PC-9 (cell line): Measurements from ENCODE around the gene FRAT2. TPM values are rescaled to one million over a fixed set of nuclear protein-coding genes. Genes with fewer than 3 reads are reported as not detected.
A peak's percentile ranks its signal among the peaks of the same experiment; 100 is the strongest.

Source experiments
- BruUV-seq: library from RNA; stranded (reverse); fragments of 400-500 nt; replicated peaks from 2 replicates; lab custom pipeline; 2021; lab: Mats Ljungman, UMichigan
- CTCF ChIA-PET: fragments of 300-600 bp; sonication (Branson Sonifier 250); formaldehyde crosslinking; loops from one replicate; lab custom pipeline; 2022; ENCODE audit warnings: antibody characterized with exemption; lab: Charles Lee
- POLR2A ChIA-PET: fragments of 300-600 bp; sonication (Branson Sonifier 250); formaldehyde crosslinking; loops from one replicate; lab custom pipeline; 2022; ENCODE audit warnings: antibody characterized with exemption; ENCODE audit not compliant: unreplicated experiment; lab: Charles Lee
- DNase-seq, 2 experiments: peaks; one replicate each; pipeline versions ENCODE4 v3.0.0 to v3.0.0-alpha.2; 2015 to 2022; ENCODE audit warnings: mixed read lengths in 1 of 2
- H2AFZ ChIP-seq: fragments of 200-600 bp; sonication (generic); 2 replicates; pipeline ENCODE4 v1.8.1; 2017; ENCODE audit warnings: antibody characterized with exemption
- H3F3A ChIP-seq: fragments of 200-600 bp; sonication (generic); 2 replicates; pipeline ENCODE4 v1.8.1; 2017; ENCODE audit warnings: antibody characterized with exemption, mild to moderate bottlenecking, low read depth; ENCODE audit not compliant: insufficient read depth
- H3K27ac ChIP-seq: fragments of 200-600 bp; sonication (generic); 2 replicates; pipeline ENCODE4 v1.6.1; 2016; ENCODE audit warnings: mixed run types
- H3K27me3 ChIP-seq: fragments of 200-600 bp; sonication (generic); 2 replicates; pipeline ENCODE4 v1.6.1; 2016; ENCODE audit warnings: low read depth, mixed run types; ENCODE audit not compliant: insufficient read depth
- H3K36me3 ChIP-seq: fragments of 200-600 bp; sonication (generic); 2 replicates; pipeline ENCODE4 v1.6.1; 2016; ENCODE audit warnings: low read depth, mixed run types
- H3K4me1 ChIP-seq: fragments of 200-600 bp; sonication (generic); replicated peaks from 2 replicates; pipeline ENCODE4 v1.6.1; 2016; ENCODE audit warnings: mixed run types; ENCODE audit not compliant: insufficient read depth
- H3K4me2 ChIP-seq: fragments of 200-600 bp; sonication (generic); 2 replicates; pipeline ENCODE4 v1.6.1; 2017; ENCODE audit warnings: mixed run types
- H3K4me3 ChIP-seq: fragments of 200-600 bp; sonication (generic); 2 replicates; pipeline ENCODE4 v1.6.1; 2016; ENCODE audit warnings: mixed run types
- H3K79me2 ChIP-seq: fragments of 200-600 bp; sonication (generic); 2 replicates; pipeline ENCODE4 v1.6.1; 2017; ENCODE audit warnings: low read depth, mixed run types
- H3K9me2 ChIP-seq: fragments of 200-600 bp; sonication (generic); 2 replicates; pipeline ENCODE4 v1.8.1; 2017; ENCODE audit warnings: mild to moderate bottlenecking; ENCODE audit not compliant: insufficient read depth
- H3K9me3 ChIP-seq: fragments of 200-600 bp; sonication (generic); 2 replicates; pipeline ENCODE4 v1.8.1; 2016; ENCODE audit warnings: low read depth; ENCODE audit not compliant: insufficient read depth
- H4K20me1 ChIP-seq: fragments of 200-600 bp; sonication (generic); 2 replicates; pipeline ENCODE4 v1.8.1; 2017; ENCODE audit not compliant: insufficient read depth
- CTCF ChIP-seq: fragments of 200-600 bp; sonication (generic); conservative IDR thresholded peaks from 2 replicates; pipeline ENCODE4 v1.6.1; 2017; ENCODE audit warnings: mixed run types, antibody characterized with exemption, mild to moderate bottlenecking, moderate library complexity
- EZH2 ChIP-seq: fragments of 200-600 bp; sonication (generic); IDR thresholded peaks from 2 replicates; pipeline ENCODE4 v1.8.0; 2017; ENCODE audit warnings: antibody characterized with exemption, low read depth
- intact Hi-C: fragments of 100-400 bp; cut with micrococcal nuclease; formaldehyde crosslinking; loops from one replicate; pipeline ENCODE4 v1.10.0; 2022; ENCODE audit not compliant: unreplicated experiment
- total RNA-seq: library from RNA; stranded (reverse); gene quantifications from 2 replicates; pipeline ENCODE4 v1.2.3, GENCODE V29; 2021

FRAT2 gene
- total RNA-seq, 1 experiment from 2014 or later: 11.0 TPM

- TF ChIP-seq CTCF (no peak), EZH2 (no peak)
- ChIA-PET CTCF (no interaction called here), POLR2A (no interaction called here)
- peaks cover 20% of the 10 kb centered on the region; the same call in 1 of the 2 replicates for H3F3A ChIP-seq
- H3K27me3 ChIP-seq: no peaks in the 10 kb centered on the region
- H3K4me2 ChIP-seq: peak overlapping the region; percentile 68
- TSS peak; percentile 71 for BruUV-seq
- H2AFZ ChIP-seq: peak overlapping the region; percentile 79
- H3K9me2 ChIP-seq: no peaks in the 10 kb centered on the region
- no peaks in the 10 kb centered on the region for H3K9me3 ChIP-seq
- H3K4me3 ChIP-seq: peak overlapping the region; percentile 81; the same call in 1 of the 2 replicates
- no peaks in the 10 kb centered on the region for H3K36me3 ChIP-seq
- peaks cover 5% of the 10 kb centered on the region; the same call in 1 of the 2 replicates for H4K20me1 ChIP-seq
- H3K4me1 ChIP-seq: peaks cover 34% of the 10 kb centered on the region
- no peak overlapping the region; the same call in 1 of the 2 replicates for H3K27ac ChIP-seq
- intact Hi-C loops: no loop called here
- DNase-seq: no peak
- H3K79me2 ChIP-seq: peaks cover 36% of the 10 kb centered on the region
These were observed 675 bp upstream of the FRAT2 start for GRCh38 chr10:97335188-97335619.

GRCh38 chr10:97333601-97334369, 744 bp downstream of the FRAT2 start:
- peak in 1 of 2 experiments; percentile 20 for DNase-seq
- H3K4me3 ChIP-seq: peak overlapping the region; percentile 81
- TF ChIP-seq EZH2 (no peak), CTCF (no peak)
- intact Hi-C loops: loop anchor here (5.0 kb wide), 3 partner anchors 41 to 114 kb away; partner anchors contain the start of genes ARHGAP19, EXOSC1 and ZDHHC16
- H3K27me3 ChIP-seq: no peaks in the 10 kb centered on the region
- H3F3A ChIP-seq: peaks cover 26% of the 10 kb centered on the region; the same call in 1 of the 2 replicates
- ChIA-PET POLR2A (interaction anchor here (0.6 to 0.9 kb wide), 3 partner anchors 42 to 723 kb away, joined by 3 to 5 read pairs (median 3); no protein-coding TSS in a partner anchor), CTCF (interaction anchor here (1.6 to 1.8 kb wide), 2 partner anchors 41 to 55 kb away, joined by 7 to 15 read pairs; partner anchors contain the start of gene ARHGAP19)
- no peaks in the 10 kb centered on the region for H3K9me2 ChIP-seq
- no peaks in the 10 kb centered on the region for H3K36me3 ChIP-seq
- no peaks in the 10 kb centered on the region for H3K9me3 ChIP-seq
- peak overlapping the region; percentile 50 for H3K27ac ChIP-seq
- H4K20me1 ChIP-seq: peaks cover 5% of the 10 kb centered on the region; the same call in 1 of the 2 replicates
- peak overlapping the region; percentile 97 for H3K4me2 ChIP-seq
- H3K4me1 ChIP-seq: peaks cover 49% of the 10 kb centered on the region
- no TSS peak for BruUV-seq
- peaks cover 40% of the 10 kb centered on the region for H3K79me2 ChIP-seq
- peak overlapping the region; percentile 71 for H2AFZ ChIP-seq

GRCh38 chr10:97333351-97333600, 1.3 kb downstream of the FRAT2 start:
- peaks cover 5% of the 10 kb centered on the region; the same call in 1 of the 2 replicates for H4K20me1 ChIP-seq
- ChIA-PET POLR2A (interaction anchor here (0.6 to 0.9 kb wide), 3 partner anchors 42 to 722 kb away, joined by 3 to 5 read pairs (median 3); no protein-coding TSS in a partner anchor), CTCF (interaction anchor here (1.6 to 1.8 kb wide), 2 partner anchors 41 to 55 kb away, joined by 7 to 15 read pairs; partner anchors contain the start of gene ARHGAP19)
- H3K4me1 ChIP-seq: peaks cover 53% of the 10 kb centered on the region
- BruUV-seq: no TSS peak
- no peaks in the 10 kb centered on the region for H3K9me3 ChIP-seq
- H3K36me3 ChIP-seq: no peaks in the 10 kb centered on the region
- peak overlapping the region; percentile 71 for H2AFZ ChIP-seq
- DNase-seq: no peak
- intact Hi-C loops: loop anchor here (5.0 kb wide), 3 partner anchors 41 to 114 kb away; partner anchors contain the start of genes ARHGAP19, EXOSC1 and ZDHHC16
- no peaks in the 10 kb centered on the region for H3K9me2 ChIP-seq
- H3F3A ChIP-seq: peaks cover 31% of the 10 kb centered on the region; the same call in 1 of the 2 replicates
- H3K4me2 ChIP-seq: peak overlapping the region; percentile 97
- TF ChIP-seq EZH2: no peak
- no peak for TF ChIP-seq CTCF
- peak overlapping the region; percentile 81 for H3K4me3 ChIP-seq
- no peaks in the 10 kb centered on the region for H3K27me3 ChIP-seq
- peaks cover 40% of the 10 kb centered on the region for H3K79me2 ChIP-seq
- H3K27ac ChIP-seq: peak overlapping the region; percentile 50
